ENCODE measurements around the gene PMIS2.
A peak's percentile ranks its signal among the peaks of the same experiment; 100 is the strongest.

Gene PMIS2

DNA sequence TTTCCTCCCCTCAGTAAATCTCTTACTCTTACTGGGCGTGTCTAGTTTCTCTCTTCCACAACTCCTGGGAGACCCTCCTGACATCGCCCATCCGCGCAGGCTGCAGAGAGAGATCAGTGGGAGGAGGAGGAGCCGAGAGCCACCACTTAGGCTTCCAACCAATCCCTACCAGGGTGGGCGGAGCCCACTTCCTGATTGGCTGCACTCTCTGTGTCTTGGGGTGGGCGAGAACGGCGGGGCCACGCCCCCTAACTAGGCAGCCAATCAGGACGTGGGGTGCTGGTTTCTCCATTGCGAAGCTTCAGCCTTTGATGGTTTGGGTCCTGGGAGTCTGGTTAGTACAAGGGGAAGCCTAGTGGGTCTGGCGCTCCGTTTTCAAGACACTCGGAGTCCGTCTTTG, at the start of gene PMIS2:
TSS of gene PMIS2 (plus strand) at position 326 of the 400 bp plus-strand sequence. CDS start 87 bp downstream, outside the sequence.
- DNase-seq (ENCODE audit: low spot score) = no peak

DNA sequence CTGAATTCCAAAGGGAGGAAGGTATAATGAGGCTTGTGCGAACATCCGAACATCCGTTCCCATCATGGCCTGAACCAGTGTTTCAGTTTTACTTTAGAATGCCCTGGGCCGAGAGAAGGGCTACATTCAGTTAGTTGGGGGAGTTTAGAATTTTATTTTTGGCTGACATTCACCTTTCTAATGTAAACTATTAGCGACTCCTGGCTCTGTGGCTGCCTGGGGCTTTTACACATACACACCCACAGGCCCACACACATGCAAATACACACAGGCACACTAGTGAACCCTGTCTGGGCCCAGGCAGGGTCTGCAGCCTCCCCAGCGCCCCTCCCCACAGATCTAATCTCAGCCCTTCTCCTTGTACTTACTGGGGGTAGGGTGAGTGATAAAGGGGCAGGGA, 46.7 kb upstream of the PMIS2 start:
- no peak for DNase-seq (ENCODE audit: low spot score)

DNA sequence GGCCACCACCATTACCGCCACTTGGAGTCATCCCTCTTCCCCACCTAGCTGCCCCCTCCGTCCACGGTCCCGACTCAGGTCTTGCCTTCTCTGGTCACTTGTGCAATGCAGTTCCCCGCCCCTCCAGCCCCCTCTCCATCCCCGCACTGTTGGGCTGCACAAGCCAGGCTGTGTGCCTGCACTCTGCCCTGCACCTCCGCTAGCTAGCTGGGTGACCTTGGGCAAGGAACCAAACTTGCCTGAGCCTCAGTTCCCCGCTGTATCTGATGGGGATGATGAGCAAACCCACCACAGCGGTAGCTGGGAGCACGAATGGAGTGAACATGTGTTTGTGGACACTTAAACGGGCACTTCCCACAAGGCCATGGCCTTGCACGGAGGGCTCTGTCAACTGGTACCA, 46.1 kb upstream of the PMIS2 start:
- no peak for DNase-seq (ENCODE audit: low spot score)

DNA sequence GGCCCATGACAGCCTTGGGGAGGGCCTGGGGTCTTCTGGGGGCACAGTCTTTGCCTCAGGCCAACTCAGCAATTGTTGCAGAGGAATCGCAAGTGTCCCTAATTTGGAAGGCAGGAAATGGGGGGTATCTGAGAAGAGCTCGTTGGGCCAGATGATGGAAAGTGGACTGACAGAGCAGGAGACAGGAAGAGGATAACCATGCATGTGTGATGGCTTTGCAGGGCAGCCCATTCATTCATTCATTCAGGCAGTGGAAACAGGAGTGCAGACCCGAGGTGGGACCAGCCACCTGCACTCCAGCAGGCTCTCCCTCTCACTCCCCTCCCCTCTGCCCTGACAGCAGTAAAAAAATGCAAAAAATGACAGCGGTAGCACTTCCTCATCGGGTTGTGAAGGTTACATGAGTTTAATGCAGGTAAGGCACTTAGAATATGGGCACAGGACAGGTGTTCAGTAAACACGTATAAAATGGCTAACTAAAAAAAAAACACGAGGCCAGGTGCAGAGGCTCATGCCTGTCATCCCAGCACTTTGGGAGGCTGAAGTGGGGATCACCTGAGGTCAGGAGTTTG, 45.5 kb upstream of the PMIS2 start:
- DNase-seq (ENCODE audit: low spot score) = no peak

DNA sequence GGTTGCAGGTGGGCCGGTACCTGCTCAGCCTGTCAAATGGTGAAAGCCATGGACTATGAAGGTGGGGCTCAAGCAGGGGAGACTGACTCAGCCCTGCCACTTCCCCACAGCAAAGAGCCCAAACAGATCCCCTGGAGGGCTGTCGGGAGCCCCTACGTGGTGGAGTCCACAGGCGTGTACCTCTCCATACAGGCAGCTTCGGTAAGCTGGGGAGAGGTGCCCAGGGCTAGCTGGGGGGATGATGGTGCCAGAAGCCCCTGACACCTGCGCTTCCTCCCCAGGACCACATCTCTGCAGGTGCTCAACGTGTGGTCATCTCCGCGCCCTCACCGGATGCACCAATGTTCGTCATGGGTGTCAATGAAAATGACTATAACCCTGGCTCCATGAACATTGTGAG, 43.8 kb upstream of the PMIS2 start:
- DNase-seq (ENCODE audit: low spot score) = no peak

DNA sequence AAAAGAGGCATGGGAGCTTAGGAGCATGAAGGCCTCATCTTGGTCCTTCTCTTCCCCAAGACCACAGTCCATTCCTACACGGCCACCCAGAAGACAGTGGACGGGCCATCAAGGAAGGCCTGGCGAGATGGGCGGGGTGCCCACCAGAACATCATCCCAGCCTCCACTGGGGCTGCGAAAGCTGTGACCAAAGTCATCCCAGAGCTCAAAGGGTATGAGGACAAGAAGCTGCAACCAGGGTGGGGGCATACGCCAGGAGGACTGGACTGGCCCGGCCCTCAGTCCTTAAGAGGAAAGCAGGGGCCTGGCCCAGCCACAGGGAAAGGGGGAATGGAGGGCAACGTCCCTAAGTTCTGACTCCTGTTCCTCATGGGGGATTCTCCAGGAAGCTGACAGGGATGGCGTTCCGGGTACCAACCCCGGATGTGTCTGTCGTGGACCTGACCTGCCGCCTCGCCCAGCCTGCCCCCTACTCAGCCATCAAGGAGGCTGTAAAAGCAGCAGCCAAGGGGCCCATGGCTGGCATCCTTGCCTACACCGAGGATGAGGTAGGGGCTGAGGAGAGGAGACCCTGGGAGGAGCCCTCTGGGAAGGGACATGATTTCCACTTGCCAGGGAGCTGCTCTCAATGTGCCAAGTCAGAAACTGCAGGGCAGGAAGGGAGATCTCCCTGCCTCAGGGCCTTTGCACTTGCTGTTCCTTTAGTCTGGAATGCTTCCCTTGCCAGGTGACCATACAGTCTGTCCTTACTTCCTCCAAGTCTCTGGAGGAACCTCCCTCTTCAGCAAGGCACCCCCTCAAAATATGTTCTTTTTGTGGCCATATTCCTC, 42.5 kb upstream of the PMIS2 start:
- DNase-seq (ENCODE audit: low spot score) = no peak

DNA sequence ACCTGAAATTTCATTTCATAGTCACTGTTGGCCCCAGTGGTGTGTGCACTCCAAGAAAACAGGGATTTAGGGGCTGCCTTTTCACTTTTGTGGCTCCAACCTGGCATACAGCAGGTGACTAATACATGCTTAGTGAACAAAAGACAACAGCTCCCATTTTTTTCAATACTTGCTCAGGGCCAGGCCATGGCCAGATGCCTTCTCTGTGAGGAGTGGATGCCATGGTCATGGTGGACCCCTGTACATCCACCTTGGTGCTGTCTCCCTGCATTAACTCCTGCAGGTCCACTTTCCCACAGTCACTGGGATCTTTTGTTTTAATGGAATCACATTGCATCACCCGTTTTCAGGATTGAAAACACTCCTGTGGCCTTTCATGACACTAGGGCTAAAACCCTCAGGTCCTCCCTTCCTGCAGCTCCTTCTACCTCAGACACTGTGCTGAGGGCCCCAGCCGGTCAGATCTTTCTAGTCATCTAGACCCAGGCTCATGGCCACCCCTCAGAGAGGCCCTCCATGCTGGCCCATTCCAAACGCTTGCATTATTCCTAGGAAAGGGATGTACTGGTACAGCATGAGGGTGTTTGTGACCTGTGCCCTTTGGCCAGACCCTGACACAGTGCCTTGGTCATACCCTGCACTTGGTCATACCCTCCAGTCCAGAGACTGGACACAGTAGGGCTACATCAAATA, 41.7 kb upstream of the PMIS2 start:
- no peak for DNase-seq (ENCODE audit: low spot score)

DNA sequence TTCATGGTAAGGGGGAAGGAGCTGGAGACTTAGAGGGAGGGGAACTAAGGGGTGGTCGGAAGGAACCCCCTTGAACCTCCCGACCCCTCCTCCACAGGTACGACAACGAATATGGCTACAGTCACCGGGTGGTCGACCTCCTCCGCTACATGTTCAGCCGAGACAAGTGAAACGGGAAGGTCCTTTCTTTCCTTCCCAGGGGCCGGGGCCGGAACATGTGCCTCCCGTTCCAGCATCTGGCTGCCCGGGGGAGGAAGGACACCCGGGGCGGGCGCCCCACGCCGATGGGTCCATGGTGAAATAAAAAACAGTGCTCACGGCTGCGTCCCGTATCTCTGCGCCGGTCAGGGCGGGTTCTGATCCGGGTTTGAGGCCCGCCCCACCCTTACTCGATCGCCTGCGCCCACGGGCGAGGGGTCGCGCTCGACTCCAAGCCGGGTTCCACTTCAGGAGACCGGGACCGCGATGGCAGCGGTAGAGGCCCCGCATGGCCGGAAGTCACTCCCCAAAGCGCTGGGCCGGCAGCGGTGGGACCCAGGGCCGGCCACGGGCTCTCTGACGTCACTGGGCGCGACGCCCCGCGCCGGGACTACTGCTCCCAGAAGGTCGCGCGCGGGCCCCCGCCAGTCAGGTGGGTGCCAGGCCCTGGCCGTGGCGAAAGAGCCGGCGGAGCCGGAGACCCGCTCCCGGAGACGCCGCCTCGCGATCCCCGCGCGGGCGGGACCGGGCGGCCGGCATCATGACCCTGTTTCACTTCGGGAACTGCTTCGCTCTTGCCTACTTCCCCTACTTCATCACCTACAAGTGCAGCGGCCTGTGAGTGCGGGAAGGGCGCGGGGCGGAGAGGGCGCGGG, 40.7 kb upstream of the PMIS2 start, which contains the start of gene TMEM147:
TSS of gene TMEM147 (plus strand) at position 626 of the 854 bp plus-strand sequence. CDS start at position 740, 114 bp downstream.
- DNase-seq (ENCODE audit: low spot score) = peak; percentile 99

DNA sequence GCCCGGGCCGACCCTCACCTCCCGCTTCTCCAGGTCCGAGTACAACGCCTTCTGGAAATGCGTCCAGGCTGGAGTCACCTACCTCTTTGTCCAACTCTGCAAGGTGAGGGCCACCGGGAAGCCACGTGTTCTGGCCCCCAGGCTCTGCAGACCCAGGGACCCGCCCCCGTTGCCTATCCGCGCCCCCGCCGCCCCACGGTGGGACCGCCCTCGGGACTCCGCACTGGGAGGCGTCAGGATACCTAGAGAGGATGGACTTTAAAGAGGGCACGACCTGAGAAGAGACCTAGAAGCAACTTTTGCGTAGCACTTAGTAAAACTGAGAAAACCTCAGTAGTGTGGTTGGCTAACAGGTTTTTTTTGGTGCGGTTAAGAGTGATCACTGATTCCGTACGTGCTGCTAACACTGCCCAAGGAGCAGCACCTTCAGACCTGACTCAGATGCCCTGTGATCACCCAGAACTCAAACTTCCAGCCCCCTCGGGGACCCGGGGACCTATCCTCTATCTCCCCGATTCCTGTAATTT, 40.1 kb upstream of the PMIS2 start:
- DNase-seq (ENCODE audit: low spot score) = peak; percentile 66

DNA sequence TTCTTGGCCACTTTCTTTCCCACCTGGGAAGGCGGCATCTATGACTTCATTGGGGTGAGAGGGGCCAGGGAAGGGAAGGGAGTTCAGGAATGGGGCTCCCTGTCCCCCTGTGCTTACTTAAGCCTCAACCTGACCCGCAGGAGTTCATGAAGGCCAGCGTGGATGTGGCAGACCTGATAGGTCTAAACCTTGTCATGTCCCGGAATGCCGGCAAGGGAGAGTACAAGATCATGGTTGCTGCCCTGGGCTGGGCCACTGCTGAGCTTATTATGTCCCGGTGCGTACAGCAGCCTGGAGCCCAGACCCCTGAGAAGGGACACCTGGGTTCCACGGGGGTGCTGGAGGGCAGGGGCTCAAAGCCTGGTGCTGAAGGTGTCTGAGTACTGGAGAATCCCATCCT, 39.4 kb upstream of the PMIS2 start:
- DNase-seq (ENCODE audit: low spot score) = no peak

DNA sequence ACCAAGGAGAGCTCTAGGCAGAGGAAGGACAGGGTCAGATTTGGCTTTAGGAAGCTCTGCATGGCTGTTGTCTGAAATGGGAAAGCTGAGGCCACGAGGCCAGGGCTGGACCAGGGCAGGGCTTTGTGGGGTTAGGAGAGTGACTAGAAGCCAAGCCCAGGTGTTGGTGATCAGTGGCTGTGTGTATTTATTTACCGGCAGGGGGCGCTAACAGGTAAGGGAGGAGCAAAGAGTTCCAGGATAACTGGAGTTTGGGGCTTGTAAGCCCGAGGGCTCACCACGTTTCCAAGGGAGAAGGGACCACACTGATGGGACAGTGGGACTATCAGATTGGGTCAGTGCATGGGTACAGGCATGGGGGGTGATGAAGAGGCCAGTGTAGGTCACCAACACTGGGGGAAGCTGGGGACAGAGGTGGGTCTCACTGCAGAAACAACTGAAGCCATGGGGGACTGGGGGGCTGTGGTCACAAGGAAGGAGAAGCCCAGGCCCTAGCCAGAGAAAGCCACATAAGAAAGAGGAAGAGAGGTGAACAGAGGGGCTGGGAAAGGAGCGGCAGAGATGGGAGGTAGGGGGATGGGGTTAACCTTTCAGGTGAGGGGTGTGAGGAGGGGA, 36.7 kb upstream of the PMIS2 start:
- peak; percentile 78 for DNase-seq (ENCODE audit: low spot score)

DNA sequence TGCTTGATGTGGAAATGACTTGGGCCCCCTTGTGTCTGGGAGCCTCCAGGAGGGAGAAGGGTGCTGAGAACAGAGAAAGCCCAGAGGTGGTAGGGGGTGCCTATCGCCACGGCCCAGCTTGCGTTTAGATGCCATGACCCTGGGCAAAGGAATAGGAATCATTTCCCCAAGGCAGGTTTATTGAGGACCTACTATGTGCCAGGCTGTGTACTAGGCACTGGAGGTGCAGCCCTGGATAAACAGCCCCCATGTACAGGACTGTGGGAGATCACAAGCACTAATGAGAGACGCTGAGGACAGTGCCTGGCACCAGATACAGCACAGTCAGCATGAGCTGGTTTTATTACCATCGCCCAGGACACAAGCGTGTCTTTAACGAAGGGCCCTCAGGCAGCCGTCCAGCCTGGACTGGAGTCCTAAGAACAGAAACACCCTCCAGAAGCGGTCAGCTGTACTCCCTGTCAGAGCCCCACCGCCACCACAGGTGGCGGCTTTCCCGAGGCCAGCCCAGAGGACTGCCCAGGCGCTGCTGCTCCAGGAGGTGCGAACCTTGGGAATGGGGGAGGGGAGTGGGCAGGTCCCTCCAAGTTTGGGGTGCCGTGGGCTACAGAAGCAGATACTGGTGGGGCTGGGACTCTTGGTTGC, 36.0 kb upstream of the PMIS2 start:
- no peak for DNase-seq (ENCODE audit: low spot score)

DNA sequence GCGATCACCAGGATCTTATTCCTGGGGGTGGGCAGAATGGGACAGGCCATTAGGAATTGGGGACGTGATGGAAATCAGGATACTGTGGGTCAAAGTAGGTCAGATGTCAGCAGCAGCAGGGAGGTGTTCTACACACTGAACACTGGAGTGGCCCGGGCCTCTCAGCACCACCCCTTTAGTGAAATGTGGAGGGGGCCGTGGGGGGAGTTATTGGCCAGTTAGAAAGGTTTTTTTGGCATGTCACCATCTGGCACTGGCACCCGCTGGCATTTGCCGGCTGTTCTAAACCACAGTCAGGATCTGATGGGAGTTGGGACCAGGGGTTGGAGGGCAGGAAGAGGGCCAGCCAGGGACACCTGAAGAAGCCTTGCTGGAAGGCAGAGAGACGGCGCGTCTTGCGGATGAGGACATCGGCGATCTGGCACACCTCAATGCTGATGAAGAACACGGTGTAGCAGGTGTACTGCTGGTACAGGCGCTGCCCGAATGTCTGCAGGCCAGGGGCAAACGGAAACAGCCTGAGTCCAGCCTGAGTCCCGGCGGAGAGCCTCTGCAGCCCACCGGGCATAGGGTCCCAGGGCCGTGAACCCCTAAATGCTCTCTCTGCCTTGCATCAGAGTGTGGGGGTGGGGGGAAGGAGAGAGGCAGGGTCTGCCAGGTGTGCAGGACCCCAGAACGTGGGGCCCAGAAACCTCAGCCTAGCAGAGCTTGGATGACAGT, 34.7 kb upstream of the PMIS2 start:
- DNase-seq (ENCODE audit: low spot score) = no peak

DNA sequence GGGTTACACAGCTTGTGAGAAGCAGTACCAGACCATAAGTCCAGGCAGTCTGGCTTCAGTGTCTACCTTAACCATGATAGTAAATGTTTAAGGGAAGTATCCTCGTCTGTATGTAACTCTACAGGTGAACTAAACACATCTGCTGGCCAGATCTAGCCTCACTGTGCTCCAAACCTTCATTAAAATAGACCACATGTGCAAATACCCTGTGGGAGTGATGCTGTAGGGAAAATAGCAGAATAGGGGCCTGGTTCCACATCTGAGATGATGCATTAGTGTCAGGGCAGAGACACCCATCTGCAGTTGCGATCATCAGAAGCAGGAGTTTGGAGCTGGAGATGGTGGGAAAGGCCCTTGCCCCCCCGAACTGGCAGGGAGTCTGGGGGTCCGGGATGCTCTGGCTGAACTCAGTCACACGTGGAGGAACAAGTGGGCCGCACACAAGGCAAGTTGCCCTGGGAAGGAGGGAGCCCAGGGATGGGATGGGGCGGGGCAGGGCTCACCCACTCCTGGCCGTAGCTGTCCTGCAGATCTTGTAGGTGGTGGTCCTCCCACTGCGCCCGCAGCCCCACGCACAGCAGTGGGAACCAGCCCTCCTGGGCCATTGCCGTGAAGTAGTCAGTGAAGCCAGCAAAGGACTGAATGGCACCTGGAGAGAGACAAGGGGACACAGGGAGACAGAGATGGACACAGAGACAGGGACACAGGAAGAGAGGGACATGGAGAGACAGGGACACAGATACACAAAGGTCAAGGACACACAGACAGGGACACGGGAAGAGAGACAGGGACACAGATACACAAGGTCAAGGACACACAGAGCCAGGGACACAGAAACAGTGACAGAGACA, 33.2 kb upstream of the PMIS2 start:
- DNase-seq (ENCODE audit: low spot score) = no peak

DNA sequence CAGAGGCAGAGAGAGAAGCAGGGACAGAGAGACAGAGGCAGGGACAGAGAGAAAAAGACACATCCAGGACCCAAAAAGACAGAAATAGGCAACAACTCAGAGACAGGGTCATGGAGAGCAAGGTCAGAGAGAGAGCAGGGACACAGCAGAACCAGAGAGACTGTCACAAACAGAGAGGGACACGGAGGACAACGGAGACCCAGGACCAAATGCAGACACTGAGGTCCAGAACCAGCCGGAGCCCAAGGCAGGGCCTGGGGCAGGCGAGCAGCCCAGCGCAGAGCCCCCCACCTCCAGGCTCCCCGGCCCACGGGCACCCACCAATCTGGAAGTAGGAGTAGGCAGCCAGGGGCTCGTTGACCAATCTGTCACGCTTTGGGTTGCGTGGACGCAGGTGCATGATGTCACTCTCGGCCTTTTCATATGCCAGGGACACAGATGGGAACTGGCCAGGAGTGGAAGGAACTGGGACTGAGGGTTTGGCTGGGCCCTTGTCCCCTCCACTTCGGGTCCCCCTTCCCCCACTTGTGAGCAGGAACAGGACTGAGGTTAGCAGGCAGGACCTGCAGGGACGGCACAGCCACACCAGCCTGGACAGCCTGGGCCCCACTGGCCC, 32.5 kb upstream of the PMIS2 start:
- no peak for DNase-seq (ENCODE audit: low spot score)

DNA sequence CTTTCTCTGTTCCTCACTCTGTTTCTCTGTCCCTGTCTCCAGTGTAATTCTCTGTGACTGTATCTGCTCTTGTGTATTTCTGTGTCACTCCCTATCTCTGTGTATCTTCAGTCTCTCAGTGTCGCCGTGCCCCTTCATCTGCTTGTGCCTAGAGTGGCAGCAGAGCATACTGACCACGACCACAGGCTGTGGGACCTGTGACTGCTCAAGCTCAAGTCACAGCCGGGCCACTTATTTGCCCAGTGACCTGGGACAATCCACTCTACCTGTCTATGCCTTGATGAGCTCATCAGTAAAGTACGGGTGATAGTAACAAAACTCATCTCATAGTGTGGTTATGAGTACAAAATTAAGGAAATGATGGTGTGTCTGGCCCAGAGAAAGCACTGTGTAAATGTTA, 31.9 kb upstream of the PMIS2 start:
- DNase-seq (ENCODE audit: low spot score) = no peak

DNA sequence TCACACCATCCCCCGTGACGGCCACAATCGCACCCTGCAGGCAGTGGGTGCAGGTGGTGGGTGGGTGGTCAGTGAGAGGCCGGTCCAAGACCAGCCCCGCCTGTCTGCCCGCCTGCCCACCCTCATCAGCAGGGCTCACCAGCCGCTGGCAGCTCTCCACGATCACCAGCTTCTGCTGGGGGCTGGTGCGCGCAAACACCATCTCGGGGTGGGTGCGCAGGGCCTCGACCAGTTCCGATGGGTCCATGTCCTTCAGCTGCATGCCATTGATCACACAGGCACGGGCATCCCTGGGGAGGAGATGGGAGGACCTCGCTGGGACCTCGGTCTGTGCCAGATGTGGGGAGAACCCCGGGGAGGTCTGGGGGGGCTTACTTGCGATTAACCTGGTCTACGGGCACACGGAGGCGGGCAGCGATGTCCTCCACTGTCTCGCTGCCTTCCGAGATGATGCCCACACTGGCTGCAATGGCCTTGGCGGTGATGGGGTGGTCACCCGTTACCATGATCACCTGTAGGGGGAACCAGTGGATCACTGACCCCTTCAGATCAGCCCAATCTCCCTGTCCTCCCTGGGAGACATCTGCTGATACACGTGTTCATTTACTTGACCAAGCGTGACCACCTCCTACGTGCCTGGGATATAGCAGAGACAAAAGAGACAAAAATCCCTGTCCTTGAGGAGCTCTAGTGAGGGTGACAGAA, 30.5 kb upstream of the PMIS2 start:
- no peak for DNase-seq (ENCODE audit: low spot score)

DNA sequence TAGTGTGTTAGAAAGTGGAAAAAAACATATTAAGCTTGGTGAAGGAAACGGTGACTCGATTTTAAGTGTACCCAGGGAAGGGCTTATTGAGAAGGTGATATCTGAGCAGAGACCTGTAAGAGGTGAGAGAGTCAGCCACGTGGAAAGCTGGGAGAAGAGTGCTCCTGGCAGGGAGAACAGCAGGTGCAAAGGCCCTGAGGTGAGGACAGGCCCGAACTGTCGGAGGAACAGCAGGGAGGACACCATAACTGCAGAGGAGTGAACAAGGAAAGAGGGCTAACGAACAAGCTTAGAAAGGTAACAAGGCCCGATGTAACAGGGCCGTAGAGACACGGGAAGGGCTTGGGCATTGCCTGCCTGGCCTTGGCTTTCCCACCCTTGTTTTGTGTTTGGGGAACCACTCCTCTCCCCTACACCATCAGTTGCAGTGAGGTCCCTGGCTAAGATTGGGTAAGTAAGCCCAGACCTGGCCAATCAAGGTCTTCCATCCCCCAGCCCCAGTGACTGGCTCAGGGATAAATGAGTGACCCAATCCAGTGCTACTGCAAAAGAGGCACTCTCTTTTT, 29.9 kb upstream of the PMIS2 start:
- DNase-seq (ENCODE audit: low spot score) = no peak

Measured in hepatic stellate cell (primary cell).